GM19238 (cell line): ENCODE data around the gene PFDN1.

Source experiments
- DNase-seq: peaks from one replicate; pipeline ENCODE4 v3.0.0; 2011; ENCODE audit warnings: low spot score; ENCODE audit not compliant: insufficient read length

PFDN1 gene

GRCh38 chr5:140259500-140259899 lies 43.4 kb downstream of the PFDN1 start:
- no peak for DNase-seq

- DNase-seq = no peak
These were observed 44.0 kb downstream of the PFDN1 start for GRCh38 chr5:140258873-140259272.

- DNase-seq = no peak
These were observed 44.9 kb downstream of the PFDN1 start for GRCh38 chr5:140258016-140258415.

GRCh38 chr5:140256726-140257125 lies 46.2 kb downstream of the PFDN1 start:
- no peak for DNase-seq

- DNase-seq = no peak
These were observed 47.3 kb downstream of the PFDN1 start for GRCh38 chr5:140255460-140256157.

GRCh38 chr5:140253985-140254384 lies 48.9 kb downstream of the PFDN1 start:
- DNase-seq = no peak

- DNase-seq = no peak
These were observed 50.3 kb downstream of the PFDN1 start for GRCh38 chr5:140252470-140253126.

- peak; percentile 28 for DNase-seq
These were observed 51.4 kb downstream of the PFDN1 start for GRCh38 chr5:140251527-140251973.

GRCh38 chr5:140250386-140250785 lies 52.5 kb downstream of the PFDN1 start:
- DNase-seq = no peak

GRCh38 chr5:140249536-140249935 lies 53.4 kb downstream of the PFDN1 start:
- no peak for DNase-seq

- no peak for DNase-seq
These were observed 54.5 kb downstream of the PFDN1 start for GRCh38 chr5:140248414-140248813.

GRCh38 chr5:140246378-140247122 lies 56.4 kb downstream of the PFDN1 start:
- DNase-seq = no peak

- no peak for DNase-seq
These were observed 57.0 kb downstream of the PFDN1 start for GRCh38 chr5:140245926-140246325.

- DNase-seq = no peak
These were observed 57.6 kb downstream of the PFDN1 start for GRCh38 chr5:140245341-140245740.

GRCh38 chr5:140244525-140245025 lies 58.3 kb downstream of the PFDN1 start:
- DNase-seq = peak; percentile 69

- no peak for DNase-seq
These were observed 59.1 kb downstream of the PFDN1 start for GRCh38 chr5:140243706-140244250.

GRCh38 chr5:140242890-140243585 lies 59.9 kb downstream of the PFDN1 start:
- no peak for DNase-seq

GRCh38 chr5:140242099-140242498 lies 60.8 kb downstream of the PFDN1 start:
- DNase-seq = no peak

GRCh38 chr5:140240987-140241706 lies 61.8 kb downstream of the PFDN1 start:
- no peak for DNase-seq

- peak; percentile 52 for DNase-seq
These were observed 62.8 kb downstream of the PFDN1 start for GRCh38 chr5:140239939-140240700.
